Activated CD4-positive, alpha-beta T cell treated with anti-CD3 and anti-CD28 coated beads for 1 hour (primary cell): ENCODE results near the gene MDFI.

Experiments
- DNase-seq: peaks from one replicate; pipeline ENCODE4 v3.0.0-alpha.2; 2020

Gene MDFI, protein sequence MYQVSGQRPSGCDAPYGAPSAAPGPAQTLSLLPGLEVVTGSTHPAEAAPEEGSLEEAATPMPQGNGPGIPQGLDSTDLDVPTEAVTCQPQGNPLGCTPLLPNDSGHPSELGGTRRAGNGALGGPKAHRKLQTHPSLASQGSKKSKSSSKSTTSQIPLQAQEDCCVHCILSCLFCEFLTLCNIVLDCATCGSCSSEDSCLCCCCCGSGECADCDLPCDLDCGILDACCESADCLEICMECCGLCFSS

DNA sequence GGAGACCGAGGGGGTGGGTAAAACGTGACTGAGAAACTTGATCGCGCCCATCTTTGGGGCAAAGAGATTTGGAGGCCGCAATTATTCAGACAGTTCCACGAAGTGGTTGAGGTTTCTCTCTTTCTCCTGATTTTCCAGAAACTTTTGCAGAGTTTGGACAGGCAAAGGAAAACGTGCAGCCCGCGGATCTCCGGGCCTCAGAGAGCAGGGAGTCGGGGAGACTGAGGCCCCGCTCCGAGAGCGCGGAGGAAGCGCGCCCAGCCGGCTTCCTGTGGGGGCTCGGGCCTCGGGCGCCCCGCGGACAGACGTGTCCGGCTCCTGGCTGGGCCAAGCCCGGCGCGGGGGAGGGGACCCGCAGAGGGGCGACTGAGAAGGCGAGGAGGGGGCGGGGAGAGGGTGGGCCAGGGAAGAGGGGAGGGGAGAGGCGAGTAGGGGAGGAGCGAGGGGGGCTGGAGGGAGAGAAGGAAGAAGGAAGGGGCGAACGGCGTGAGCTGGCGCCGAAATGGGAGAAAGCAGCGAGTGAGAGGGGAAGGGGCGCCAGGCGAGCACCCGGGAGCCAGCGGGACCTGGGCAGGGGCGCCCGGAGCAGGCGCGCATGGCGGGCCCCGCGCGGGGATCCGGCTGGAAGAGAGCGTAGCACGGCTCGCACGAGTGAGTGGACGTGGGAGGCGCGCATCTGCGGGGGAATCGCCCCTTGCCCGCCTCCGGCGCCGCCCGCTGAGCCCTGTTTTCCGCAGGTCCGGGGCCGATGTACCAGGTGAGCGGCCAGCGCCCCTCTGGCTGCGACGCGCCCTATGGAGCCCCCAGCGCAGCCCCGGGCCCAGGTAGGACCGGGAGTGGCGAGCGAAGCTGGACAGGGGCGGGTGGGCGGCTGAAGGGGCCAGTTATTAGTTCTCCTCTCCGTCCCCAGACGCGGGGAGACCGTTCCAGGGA, at the start of gene MDFI:
Gene MDFI, plus strand, starts transcription at position 467 of the 933 bp plus-strand sequence. Its CDS starts 282 bp downstream, at position 749.
- DNase-seq = no peak

DNA sequence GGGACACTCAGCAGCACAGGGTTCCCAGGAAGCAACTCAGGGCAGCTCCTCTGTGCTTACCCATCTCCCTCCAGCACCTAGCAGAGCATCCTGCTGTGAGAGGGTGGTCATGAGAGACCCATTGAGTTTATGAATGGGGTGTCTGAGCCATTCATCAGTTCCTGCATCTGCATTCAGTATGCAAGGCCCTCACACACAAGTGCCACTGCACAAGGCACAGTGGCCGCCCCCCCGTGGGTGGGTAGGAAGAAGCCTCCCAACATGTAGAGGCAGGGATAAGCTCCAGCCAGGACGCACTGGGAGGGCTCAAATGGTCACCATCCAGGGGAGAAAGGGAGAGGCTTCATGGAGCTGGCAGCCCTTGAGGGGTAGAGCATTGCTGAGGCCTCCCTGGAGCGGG, 49.0 kb upstream of the MDFI start:
- no peak for DNase-seq

DNA sequence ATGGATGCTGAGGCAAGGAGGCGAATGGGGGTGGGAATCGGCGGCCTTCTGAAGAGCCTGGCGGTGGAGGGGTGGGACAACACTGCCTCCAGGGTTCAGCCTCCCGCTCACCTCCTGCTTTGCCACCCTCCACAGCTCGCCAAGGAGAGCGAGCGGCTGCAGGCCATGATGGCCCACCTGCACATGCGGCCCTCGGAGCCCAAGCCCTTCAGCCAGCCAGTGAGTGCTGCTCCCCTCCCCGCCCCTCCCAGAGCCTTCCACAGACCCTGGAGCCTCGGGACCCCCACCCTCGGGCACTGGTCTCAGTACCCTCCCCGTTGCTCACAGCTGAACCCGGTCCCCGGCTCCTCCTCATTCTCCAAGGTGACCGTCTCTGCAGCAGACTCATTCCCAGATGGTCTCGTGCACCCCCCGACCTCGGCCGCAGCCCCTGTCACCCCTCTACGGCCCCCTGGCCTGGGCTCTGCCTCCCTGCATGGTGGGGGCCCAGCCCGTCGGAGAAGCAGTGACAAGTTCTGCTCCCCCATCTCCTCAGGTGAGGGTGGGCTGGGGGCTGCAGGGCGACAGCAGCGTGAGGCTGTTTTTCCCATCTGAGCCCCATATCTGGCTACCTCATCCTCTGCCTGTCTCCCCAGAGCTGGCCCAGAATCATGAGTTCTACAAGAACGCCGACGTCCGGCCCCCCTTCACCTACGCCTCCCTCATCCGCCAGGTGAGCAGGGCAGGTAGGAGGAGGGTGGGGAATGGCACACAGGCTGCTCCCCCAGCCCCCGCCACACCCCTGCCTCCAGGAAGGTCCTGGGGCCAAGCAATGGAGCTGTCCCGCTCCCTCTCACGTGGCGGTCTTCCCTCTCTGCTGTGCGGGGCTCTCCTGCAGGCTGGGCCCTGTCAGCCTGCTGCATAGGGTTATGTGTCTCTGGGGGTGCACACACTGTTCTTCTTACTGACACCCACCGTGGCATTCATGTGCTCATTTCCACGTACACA, 48.3 kb upstream of the MDFI start:
- DNase-seq = no peak

DNA sequence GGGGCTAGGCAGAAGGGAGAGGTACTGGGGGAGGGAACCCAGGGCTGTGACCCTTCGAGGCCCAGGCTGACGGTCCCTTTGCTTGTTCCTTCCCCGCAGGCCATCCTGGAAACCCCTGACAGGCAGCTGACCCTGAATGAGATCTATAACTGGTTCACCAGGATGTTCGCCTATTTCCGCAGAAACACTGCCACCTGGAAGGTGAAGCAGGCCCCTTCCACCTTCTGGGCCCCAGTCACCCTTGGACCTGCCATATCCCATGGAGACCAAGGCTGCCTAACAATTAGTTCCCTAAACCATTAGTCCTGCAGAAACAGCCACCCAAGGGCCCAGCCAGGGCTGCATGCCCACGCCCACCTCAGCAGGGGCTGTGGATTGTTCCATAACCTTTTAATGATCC, 47.1 kb upstream of the MDFI start:
- DNase-seq = no peak

GRCh38 chr6:41591859-41592502, 46.3 kb upstream of the MDFI start:
- DNase-seq = peak; percentile 71

DNA sequence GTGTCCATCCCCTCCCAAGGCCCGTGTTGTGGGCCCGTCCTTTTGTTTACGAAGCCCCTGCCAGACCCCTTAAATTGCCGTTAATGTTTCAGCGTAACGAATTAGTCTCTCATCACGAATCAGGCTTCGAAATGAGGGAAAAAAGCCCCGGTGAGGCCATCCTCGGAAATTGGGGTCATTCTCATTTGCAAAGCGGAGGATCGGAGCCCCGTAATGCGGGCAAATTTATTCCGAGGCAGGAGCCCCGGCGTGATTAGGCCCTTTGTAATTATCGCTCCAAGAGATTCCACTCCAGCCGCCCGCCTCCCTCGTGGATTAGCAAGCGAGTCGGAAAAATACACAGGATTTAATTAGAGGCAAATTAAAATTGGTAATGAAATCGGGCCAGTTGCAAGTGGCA, 44.9 kb upstream of the MDFI start:
- no peak for DNase-seq

GRCh38 chr6:41593839-41594238, 44.4 kb upstream of the MDFI start:
- DNase-seq = no peak

GRCh38 chr6:41594326-41594725, 43.9 kb upstream of the MDFI start:
- no peak for DNase-seq

DNA sequence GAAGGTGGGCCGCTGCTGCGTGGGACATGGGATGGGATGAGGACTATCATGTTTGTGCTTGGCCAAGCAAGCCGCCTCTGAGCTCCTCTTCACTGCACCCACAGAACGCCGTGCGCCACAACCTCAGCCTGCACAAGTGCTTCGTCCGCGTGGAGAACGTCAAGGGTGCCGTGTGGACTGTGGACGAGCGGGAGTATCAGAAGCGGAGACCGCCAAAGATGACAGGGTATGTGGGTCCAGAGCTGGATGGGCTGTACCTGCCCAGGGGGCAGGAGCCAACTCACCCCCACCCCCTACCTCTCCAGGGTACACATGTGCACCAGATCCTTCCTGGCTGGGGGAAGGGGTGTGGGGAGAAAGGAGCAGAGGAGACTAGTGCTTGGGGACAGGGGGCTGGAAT, 43.5 kb upstream of the MDFI start:
- no peak for DNase-seq

DNA sequence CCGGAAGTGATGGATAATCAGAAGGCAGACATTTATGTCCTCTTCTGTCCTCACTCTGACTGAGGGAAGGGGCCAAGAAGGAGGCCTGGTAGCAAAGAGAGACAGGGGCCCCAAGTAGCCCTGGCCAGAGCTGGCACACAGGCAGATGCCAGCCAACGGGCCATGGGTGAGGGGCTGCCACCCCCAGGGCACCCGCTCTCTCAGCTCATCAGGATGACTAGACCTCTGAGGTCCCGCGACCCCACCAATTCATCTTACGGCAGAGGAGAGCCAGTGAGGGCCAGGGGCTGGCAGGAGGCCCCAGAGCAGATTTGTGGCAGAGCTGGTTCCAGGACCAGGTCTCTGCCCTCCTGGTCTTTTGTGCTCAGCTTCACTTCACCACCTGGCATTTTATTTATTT, 43.1 kb upstream of the MDFI start:
- DNase-seq = no peak

DNA sequence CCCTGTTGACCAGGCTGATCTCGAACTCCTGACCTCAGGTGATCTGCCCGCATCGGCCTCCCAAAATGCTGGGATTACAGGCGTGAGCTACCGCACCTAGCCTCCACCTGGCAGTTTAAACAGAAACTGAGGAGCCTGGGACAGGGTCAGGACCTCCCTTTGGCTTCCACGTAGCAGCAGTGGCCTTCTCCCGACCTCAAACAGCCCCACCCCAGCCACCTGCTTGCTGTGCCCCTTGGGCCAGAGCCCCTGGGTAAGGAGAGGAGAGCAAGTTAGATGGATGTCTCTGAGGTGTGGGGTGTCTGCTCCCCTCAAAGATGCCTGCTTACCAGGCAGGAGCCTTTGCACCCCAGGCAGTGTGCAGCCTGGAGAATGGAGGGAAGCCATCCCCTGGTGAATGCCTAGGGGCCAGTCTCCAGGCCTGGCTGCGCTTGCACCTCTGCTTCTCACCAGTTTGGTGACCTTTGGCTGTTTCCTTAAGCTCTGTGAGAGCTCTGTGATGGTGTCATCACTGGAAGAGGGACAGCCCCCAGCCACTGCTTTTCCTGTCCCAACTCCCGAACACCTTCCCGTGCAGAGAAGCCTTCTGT, 42.1 kb upstream of the MDFI start:
- no peak for DNase-seq

DNA sequence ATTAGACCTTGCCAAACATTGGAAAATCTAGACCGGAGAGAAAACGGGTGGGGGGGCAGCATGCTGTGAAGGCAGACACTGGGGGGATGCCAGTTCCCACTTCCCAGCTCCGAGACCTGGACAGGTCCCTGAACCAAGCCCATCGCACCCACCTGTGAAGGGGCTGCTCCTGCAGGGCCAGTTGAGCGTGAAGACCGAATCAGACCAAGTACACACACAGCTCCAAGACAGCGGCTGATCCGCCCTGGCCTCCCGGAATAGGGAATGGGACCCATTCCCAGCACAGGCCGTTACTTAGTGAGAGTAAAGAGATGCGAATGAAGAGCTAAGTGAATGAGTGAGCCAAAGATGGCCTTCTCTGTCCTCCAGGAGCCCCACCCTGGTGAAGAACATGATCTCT, 41.5 kb upstream of the MDFI start:
- DNase-seq = no peak

- no peak for DNase-seq
These were observed 40.8 kb upstream of the MDFI start for GRCh38 chr6:41597246-41598000.

DNA sequence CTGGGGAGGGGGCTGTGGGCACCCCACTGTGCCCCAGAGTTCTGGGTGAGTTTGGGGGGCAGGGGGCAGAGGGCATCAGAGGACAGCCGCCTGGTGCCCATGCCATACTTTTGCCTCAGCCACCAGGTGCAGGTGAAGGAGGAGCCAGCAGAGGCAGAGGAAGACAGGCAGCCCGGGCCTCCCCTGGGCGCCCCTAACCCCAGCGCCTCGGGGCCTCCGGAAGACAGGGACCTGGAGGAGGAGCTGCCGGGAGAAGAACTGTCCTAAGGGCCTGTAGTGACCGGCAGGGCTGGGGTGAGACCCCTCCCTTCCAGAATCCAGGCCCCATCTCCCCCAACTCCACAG, 39.6 kb upstream of the MDFI start:
- DNase-seq = no peak

GRCh38 chr6:41599015-41599851, 39.0 kb upstream of the MDFI start:
- DNase-seq = no peak

DNA sequence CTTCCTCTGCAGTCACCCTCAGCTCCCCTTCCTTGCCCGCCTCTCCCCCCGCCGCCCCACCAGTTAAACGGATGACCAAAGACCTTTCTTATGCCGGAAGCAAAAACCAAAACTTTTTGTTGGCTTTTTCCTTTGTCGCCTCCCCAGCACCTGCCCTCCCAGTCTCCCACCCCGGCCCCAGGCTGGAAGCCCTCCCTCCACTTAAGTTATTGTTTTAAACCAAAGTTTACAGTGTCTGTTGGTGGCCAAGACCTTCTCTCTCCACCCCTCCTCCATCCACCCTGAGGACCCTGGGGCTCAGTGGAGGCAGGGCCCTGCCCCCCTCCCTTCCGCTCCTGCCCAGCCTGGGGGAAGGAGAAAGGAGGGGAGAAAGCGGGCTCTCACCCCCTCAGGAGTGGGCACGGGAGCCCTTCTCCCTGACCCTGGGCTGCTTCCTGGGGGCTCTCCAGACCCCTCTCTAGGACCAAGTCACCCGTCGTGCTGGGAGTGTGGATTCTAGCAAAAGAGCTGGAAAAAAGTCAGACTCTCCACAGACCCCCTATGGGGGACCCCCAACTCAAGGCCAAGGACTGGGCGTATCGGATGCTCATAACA, 38.3 kb upstream of the MDFI start:
- DNase-seq = no peak

DNA sequence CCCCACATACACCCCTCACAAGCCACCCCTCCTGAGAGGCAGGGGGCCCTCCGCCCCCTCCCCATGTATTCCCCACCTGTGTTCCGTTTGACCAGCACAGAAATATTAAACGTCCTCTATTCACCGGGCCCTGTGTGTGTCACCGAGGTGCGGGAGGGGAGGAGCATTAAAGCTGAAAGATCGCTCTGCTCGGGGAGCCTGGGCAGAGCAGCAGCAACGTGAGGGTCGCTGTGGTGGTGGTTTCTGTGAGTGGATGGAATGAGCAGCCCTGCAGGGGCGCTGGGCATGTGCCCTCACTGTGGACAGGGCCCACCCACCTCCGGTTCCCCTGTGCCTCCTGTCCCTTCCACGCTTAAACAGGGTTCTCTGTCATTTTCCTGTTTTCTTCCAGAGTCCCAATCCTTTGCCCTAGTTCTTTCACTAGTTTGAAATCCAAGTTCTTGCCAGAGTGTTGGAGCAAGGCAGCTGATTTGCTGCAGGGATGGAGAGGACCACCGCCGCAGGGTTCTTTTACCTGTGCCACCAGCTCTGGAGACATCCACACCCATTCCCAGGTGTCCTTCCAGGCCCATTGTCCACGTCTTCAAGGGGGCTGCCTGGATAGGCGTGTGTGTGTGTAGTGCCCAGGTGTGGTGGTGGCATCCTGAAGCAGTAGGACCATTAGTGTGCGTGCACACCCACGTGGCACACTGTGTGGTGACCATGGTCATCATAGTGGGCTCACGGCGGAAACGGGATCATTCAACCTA, 37.6 kb upstream of the MDFI start:
- DNase-seq = no peak

GRCh38 chr6:41601248-41601549, 37.1 kb upstream of the MDFI start:
- no peak for DNase-seq

DNA sequence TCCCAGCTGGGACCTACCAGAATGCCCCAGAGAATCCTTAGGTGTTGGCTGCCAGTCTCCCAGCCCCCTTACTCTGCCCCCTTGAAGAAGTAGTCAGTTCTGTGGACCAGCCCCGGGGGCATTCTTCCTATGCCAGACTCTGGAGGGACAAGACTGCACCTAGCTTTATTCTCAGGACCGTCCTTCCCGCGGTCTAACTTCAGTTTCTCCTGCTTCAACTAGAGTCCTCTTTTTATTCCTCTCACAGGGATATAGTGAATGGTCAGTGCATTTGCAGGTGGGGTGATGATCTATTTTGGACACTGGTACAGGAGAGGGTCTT, 35.9 kb upstream of the MDFI start:
- DNase-seq = no peak
